ENCODE measurements around the gene B3GNT5. TPM values are rescaled to one million over a fixed set of nuclear protein-coding genes. Genes with fewer than 3 reads are reported as not detected.

The B3GNT5 gene
- total and polyA plus RNA-seq, 9 of the 15 experiments (the other 6 are each of a cell fraction or from before 2014, with no cell fraction given): 8.8 to 23.8 (median 14.4) TPM

- TF ChIP-seq HNRNPUL1 (IDR thresholded peaks at IDR 0.05; ENCODE audit: low read length): no peak
- TF ChIP-seq SRSF1 (IDR thresholded peaks at IDR 0.05; ENCODE audit: low read depth, low read length): no peak
- no peak for TF ChIP-seq ZNF217 (CRISPR knock-in tag; IDR thresholded peaks at IDR 0.05)
- no peak for TF ChIP-seq BCL6 (CRISPR knock-in tag; IDR thresholded peaks at IDR 0.05)
- TF ChIP-seq MBD1 (CRISPR knock-in tag; IDR thresholded peaks at IDR 0.05): peak; percentile 18; the same call in 1 of the 2 replicates
- TF ChIP-seq ZNF740 (CRISPR knock-in tag; IDR thresholded peaks at IDR 0.05): no peak
- TF ChIP-seq ZNF740 (tag; IDR thresholded peaks at IDR 0.05): peak in 1 of 2 experiments; percentile 41; a peak in 1 of 4 replicates
- no peak for TF ChIP-seq ZZZ3 (IDR thresholded peaks at IDR 0.05)
- TF ChIP-seq ZNF586 (CRISPR knock-in tag; conservative IDR thresholded peaks at IDR 0.05): no peak
- no peak for TF ChIP-seq GTF2B (IDR thresholded peaks at IDR 0.05; ENCODE audit: extremely low read depth, insufficient read length)
- no peak for TF ChIP-seq PRMT5 (CRISPR knock-in tag; IDR thresholded peaks at IDR 0.05)
- no peak for TF ChIP-seq ZNF778 (CRISPR knock-in tag; IDR thresholded peaks at IDR 0.05)
- TF ChIP-seq RNF219 (CRISPR knock-in tag; IDR thresholded peaks at IDR 0.05): no peak
- TF ChIP-seq ZBTB2 (IDR thresholded peaks at IDR 0.05): no peak
- TF ChIP-seq ZNF197 (CRISPR knock-in tag; IDR thresholded peaks at IDR 0.05; ENCODE audit: low read depth): peak; percentile 53; the same call in 1 of the 2 replicates
- peak; percentile 71; the same call in 1 of the 2 replicates for TF ChIP-seq IFI16 (CRISPR knock-in tag; IDR thresholded peaks at IDR 0.05)
- TF ChIP-seq E2F4 (CRISPR knock-in tag; IDR thresholded peaks at IDR 0.05; ENCODE audit: low read depth): no peak
- TF ChIP-seq ZNF280B (CRISPR knock-in tag; IDR thresholded peaks at IDR 0.05): no peak
Measured at GRCh38 chr3:183287301-183287971, 34.4 kb downstream of the B3GNT5 start (continued).
